Memory B cell (primary cell): ENCODE measurements around the gene CSF1.

Experiments used
- ATAC-seq: fragments of 150-1000 bp; cut with Tn5 transposase; 2 replicates; pipeline ENCODE4 v1.10.0; 2021; ENCODE audit warnings: low read depth, mild to moderate bottlenecking, moderate library complexity
- DNase-seq, 2 donors: peaks; one replicate each; pipeline ENCODE4 v3.0.0; 2022; ENCODE audit warnings: low spot score in 2 of 2
- H3K27ac Mint-ChIP-seq: one replicate; pipeline ENCODE4 v1.8.0; 2022; ENCODE audit warnings: mild to moderate bottlenecking, moderate library complexity, mixed read lengths
- H3K27me3 Mint-ChIP-seq: one replicate; pipeline ENCODE4 v1.8.0; 2022; ENCODE audit warnings: mixed read lengths
- H3K36me3 Mint-ChIP-seq: one replicate; pipeline ENCODE4 v1.8.0; 2022; ENCODE audit warnings: mild to moderate bottlenecking, mixed read lengths
- H3K4me1 Mint-ChIP-seq: one replicate; pipeline ENCODE4 v1.8.0; 2022; ENCODE audit warnings: mixed read lengths
- H3K4me3 Mint-ChIP-seq: one replicate; pipeline ENCODE4 v1.8.0; 2022; ENCODE audit warnings: mild to moderate bottlenecking, moderate library complexity, mixed read lengths
- H3K9me3 Mint-ChIP-seq: one replicate; pipeline ENCODE4 v1.8.0; 2022; ENCODE audit warnings: mixed read lengths

The CSF1 gene

DNA sequence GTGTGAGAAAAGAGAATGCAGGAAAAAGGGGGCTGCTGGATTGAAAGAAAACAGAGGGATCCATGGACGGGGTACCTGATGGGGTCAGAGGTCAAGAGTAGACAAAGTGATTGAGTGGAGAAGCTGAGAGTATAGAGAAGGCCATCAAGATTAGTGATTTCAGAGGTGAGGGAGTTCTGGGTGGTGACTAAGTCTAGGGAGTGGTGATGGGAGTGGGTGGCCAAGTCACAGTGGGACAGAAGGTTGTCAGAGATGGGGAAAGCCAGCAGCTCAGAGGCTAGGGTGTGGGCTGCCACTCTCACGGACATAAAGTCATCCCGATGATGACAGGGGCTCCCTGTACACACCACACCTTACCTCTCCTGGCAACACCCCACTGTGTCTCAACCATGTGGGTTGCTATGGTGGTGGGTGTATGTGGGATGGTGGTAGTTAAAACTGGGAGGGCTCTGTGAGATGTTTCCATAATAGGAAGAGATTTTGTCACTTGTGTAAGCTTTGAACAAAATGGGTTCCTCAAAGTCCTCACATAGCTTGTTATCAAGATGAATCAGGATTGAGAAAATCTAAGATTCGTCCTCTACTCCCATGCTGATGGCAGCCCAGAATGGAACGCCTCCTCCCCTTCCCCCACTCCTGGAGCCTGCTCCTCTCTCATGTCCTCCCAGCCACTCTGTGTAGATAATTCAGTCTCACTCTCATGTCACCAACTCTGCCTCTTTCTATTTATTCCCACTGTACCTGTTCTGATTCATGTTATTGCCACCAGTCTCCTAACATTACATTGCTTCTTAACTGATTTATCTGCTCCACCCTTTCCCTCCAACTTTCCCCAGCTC is 20.3 kb upstream of the CSF1 start:
- Mint-ChIP-seq H3K27ac (no peak overlapping the region), H3K9me3 (no peaks in the 10 kb centered on the region), H3K36me3 (no peaks in the 10 kb centered on the region), H3K27me3 (no peaks in the 10 kb centered on the region), H3K4me3 (no peak overlapping the region), H3K4me1 (peaks cover 41% of the 10 kb centered on the region)
- no peak for ATAC-seq
- DNase-seq: no peak

DNA sequence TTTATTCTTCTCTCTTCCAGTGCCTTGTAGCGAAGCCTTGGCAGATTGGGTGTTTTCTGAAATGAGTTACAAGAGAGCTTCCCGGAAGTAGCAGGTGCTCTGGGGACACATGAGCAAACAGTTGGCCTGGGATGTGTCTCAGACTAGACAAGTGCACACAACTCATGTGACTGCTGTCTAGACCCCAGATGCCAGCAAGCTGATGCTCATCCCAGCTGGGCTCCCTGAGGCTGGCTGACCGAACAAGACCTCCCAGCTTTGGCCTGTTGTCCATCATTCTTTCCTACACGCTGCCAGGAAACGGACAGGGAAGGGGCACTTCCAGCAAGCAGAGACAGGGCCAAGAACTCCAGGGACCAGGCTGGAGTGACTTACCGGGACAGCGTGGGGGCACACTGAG is 18.7 kb upstream of the CSF1 start:
- no peaks in the 10 kb centered on the region for H3K36me3 Mint-ChIP-seq
- H3K4me1 Mint-ChIP-seq: peaks cover 34% of the 10 kb centered on the region
- no peaks in the 10 kb centered on the region for H3K27me3 Mint-ChIP-seq
- DNase-seq: no peak
- no peaks in the 10 kb centered on the region for H3K9me3 Mint-ChIP-seq
- no peak overlapping the region for H3K4me3 Mint-ChIP-seq
- peak; percentile 27 for ATAC-seq
- no peak overlapping the region for H3K27ac Mint-ChIP-seq

DNA sequence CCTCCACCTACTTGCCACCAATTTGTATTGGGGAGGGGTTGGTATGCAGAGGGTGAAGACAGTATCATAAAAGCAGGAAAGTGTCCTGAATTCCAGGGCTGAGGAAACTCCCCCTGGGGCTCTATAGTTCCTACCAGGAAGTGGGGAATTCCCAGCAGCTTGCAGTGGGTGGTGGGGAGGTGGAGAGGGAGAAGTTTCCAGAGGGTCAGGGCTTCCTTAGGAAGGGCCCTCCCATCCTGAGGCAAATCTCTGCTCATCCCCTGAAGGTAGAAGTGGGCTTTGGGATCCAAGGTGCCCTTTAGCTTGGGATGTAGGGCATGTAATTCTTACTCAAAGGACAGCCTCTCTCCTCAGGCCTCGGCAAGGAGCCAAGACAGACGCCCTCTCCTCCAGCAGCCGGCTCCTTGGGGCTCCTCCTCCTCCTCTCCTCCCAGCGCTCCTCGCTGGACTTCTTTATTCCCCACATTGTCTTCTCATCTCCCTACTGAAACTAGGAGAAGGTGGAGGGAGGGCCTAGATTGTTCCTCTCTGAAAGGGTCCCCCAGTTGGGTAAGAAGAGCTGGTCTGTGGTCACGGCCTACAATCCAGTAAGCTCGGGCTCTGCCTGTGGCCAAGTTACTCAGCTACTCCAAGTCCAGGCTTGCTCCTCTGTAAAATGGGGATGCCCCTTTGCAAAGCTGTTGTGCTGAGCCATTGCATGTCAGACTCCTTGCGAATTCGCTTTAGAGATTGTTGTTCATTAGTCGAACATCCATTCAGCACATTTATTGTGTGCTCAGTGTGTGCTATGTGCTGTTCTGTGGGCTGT is 17.9 kb upstream of the CSF1 start:
- Mint-ChIP-seq H3K36me3 (no peaks in the 10 kb centered on the region), H3K4me1 (peaks cover 26% of the 10 kb centered on the region), H3K9me3 (no peaks in the 10 kb centered on the region), H3K27me3 (no peaks in the 10 kb centered on the region), H3K27ac (no peak overlapping the region), H3K4me3 (no peak overlapping the region)
- ATAC-seq: no peak
- no peak for DNase-seq

DNA sequence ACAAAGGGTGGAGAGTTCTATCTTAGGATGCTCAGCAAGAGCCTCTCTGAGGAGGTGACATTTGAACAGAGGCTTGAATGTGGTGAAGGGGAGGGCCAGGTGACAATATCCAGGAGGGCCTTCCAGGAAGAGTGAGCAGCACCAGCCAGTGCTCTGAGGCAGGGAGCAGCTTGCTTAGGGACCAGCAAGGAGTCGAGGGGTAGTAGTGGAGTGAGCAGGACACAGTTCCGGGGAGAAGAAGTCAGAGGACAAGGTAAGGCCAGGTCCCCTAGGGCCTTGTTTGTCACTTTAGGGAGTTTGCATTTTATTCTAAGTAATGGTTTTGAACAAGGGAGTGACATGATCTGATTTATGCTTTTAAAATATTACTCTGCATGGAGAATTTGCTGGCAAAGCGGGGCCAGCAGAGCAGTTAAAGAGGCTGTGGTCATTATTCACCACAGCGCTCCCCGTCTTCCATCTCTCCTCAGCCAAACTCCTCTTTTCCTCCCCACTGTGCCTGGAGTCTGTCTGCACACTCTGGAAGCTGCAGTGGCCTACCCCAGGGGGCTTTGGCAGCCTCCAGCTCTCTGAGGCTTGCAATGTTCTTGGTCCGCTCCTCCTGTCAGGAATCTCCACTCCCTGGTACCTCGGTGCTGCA is 17.0 kb upstream of the CSF1 start:
- ATAC-seq (no peak), DNase-seq (no peak)
- H3K4me1 Mint-ChIP-seq: peaks cover 20% of the 10 kb centered on the region
- H3K36me3 Mint-ChIP-seq: no peaks in the 10 kb centered on the region
- no peak overlapping the region for H3K4me3 Mint-ChIP-seq
- no peak overlapping the region for H3K27ac Mint-ChIP-seq
- H3K27me3 Mint-ChIP-seq: no peaks in the 10 kb centered on the region
- no peaks in the 10 kb centered on the region for H3K9me3 Mint-ChIP-seq

DNA sequence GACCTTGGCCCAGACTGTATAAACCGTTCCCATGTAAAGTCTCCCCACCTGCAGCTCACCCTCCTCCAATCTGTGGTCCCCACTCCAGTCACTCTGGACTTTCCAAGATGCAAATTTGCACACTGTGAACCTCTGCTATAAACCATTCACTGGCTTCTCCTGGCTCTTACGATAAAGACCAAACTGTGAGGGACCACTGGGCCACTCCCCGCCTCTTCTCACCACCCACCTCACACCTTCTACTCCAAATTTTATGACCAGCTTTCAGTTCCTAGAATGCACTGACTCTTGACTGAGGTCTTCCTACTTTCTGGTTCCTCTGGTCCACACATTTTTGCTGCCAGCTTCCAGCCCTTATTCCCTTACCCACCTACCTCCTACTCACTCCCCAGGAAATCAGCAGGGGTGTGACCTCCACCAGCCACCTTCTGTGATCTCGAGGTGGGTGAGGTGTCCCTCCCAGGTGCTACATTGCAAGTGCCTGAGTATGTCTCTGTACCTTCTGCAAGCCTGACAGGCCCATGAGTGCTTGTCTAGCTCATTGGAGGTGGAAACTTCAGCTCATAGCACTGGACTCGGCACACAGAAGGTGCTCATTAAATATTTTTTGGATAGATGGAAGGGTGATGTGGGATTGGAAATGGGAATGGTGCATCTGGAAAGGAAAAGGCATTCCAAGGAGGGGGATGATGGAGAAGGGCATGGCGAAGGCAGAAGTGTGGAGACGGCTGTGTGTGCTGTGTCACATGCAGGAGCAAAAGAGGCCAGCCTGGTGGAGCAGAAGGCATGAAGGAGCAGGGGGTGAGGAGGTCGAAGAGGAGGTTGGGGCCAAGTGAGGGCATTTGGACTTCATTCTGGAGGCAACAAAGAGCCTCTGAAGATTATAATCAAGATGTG is 15.6 kb upstream of the CSF1 start:
- Mint-ChIP-seq H3K4me1 (peaks cover 11% of the 10 kb centered on the region), H3K27ac (no peak overlapping the region), H3K4me3 (no peak overlapping the region), H3K9me3 (no peaks in the 10 kb centered on the region), H3K27me3 (no peaks in the 10 kb centered on the region), H3K36me3 (no peaks in the 10 kb centered on the region)
- peak; percentile 72 for ATAC-seq
- no peak for DNase-seq

DNA sequence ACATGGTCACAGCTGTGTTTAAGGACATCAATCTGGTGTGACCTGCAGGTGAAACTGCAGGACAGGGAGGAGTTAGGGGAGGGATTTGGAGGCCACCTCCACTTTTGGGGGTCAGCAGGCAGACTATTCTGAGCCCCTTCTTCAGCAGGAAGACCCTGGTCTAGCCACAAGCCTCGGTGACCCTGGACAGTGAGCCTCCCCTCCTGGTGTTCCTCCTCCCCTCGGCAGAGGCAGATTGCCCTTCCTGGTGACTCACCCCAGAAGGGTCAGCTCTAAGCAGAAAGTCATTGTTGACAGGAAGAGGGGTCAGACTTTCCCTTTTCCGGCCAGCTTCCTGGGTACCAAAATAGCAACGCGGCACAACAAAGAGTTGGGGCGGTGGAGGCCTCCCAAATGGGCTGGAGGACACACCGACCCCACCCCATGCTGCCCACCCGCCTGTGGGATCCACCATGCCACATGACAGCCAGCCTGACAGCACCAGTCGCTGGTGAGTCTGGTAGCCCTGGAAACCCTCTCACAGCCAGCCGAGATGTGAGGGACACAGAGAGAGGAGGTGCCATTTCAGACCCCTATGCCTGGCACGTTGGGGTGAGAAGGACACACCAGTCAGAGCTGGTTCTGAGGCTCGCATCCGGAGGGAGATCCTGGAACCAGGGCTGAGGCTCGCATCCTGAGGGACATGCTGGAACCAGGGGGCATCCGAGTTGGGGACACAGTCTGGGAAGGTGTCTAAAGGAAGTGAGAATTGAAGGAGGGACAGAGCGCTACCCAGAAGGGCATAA is 14.7 kb upstream of the CSF1 start:
- Mint-ChIP-seq H3K36me3 (no peaks in the 10 kb centered on the region), H3K27ac (no peak overlapping the region), H3K4me3 (no peak overlapping the region), H3K4me1 (peaks cover 7% of the 10 kb centered on the region), H3K9me3 (no peaks in the 10 kb centered on the region), H3K27me3 (no peaks in the 10 kb centered on the region)
- no peak for ATAC-seq
- DNase-seq: no peak

DNA sequence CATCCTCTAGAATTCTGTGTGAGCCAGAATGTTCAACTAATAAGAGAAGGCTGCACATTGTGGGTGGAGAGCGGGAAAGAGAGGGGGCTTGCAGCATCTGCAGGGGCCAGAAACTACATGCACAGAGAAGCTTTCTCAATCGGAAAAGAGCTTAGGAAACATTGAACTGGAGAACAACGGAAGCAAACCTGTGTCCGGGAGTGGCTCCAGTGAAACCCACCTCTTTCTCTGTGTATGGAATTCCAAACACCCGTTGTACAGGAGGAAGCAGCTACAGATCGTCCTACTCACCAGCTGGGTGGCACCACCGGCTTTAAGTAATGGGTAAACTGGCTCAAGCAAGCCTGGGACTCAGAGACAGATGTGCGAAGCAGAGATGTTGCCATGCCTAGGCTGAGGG is 14.0 kb upstream of the CSF1 start:
- peaks cover 7% of the 10 kb centered on the region for H3K4me1 Mint-ChIP-seq
- ATAC-seq: no peak
- H3K27me3 Mint-ChIP-seq: no peaks in the 10 kb centered on the region
- H3K9me3 Mint-ChIP-seq: no peaks in the 10 kb centered on the region
- no peak overlapping the region for H3K27ac Mint-ChIP-seq
- H3K36me3 Mint-ChIP-seq: no peaks in the 10 kb centered on the region
- no peak for DNase-seq
- H3K4me3 Mint-ChIP-seq: no peak overlapping the region

DNA sequence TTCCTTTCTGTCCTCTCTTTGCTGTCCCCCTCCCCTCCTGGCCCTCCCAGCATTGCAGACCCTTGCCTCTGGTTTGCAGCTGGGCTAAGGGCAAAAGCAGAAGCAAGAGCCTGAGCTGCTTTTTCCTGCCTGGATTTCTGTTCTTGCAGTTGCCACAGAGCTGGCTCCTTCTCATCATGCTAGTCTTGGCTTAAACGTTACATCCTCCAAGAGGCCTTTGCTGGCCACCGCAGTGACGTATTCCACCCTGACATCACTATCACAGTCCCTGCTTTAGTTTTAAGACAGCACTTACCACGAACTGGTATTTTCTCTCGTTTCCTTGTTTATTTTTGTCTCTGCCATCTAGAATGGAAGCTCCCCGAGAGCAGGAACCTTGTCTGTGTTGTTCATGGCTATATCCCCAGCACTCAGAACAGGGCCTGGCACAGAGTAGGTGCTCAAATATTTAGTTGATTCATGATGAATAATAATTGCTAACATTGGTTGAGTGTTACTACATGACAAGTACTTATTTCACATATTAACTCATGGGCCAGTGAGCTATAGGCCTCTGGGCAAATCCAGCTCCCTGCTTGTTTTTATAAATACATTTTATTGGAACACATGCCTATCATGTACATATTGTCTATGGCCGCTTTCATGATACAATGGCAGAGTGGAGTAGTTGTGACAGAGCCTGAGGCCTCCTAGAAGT is 13.2 kb upstream of the CSF1 start:
- DNase-seq (no peak), ATAC-seq (no peak)
- Mint-ChIP-seq H3K27me3 (no peaks in the 10 kb centered on the region), H3K27ac (no peak overlapping the region), H3K36me3 (no peaks in the 10 kb centered on the region), H3K4me3 (no peak overlapping the region), H3K9me3 (no peaks in the 10 kb centered on the region), H3K4me1 (peaks cover 3% of the 10 kb centered on the region)

DNA sequence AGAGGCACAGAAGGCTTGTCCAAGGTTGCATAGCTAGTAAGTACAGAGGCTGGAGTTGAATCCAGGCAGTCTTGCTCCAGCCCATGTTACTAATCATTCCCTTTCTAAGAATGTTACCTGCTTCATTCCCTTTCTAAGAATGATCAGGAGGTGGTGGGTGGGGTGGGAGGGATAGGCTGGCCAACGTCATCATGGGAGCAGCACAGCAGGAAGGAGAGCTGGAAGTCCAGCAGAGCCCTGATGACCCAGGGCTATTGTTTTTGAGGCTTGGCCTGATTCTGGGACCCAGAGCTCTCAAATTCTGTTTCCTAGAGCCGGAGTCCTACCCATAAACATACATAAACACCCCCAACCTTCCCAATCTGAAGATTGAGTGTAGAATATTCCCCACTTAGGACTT is 11.8 kb upstream of the CSF1 start:
- no peaks in the 10 kb centered on the region for H3K9me3 Mint-ChIP-seq
- DNase-seq (no peak), ATAC-seq (no peak)
- no peaks in the 10 kb centered on the region for H3K36me3 Mint-ChIP-seq
- H3K27ac Mint-ChIP-seq: no peak overlapping the region
- peaks cover 3% of the 10 kb centered on the region for H3K4me1 Mint-ChIP-seq
- no peaks in the 10 kb centered on the region for H3K27me3 Mint-ChIP-seq
- no peak overlapping the region for H3K4me3 Mint-ChIP-seq

DNA sequence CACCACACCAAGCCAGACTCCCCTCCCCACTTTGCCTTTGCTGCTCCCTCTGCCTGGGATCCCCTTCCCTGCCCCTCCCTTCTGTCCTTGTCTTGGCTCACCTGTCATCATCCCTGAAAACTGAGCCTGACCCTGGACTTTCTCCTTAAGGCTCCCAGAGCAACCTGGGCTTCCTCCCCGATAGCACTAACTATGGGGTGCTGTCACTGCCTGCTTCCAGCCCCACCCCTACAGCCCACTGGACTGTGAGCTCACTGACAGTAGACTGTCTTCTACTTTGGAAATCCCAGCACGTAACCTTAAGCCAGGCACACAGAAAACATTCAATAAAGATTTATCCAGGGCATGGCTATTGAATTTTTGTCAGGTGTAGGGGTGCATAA is 9.5 kb upstream of the CSF1 start:
- Mint-ChIP-seq H3K27me3 (no peaks in the 10 kb centered on the region), H3K9me3 (no peaks in the 10 kb centered on the region), H3K4me3 (no peak overlapping the region), H3K4me1 (peaks cover 8% of the 10 kb centered on the region), H3K27ac (no peak overlapping the region), H3K36me3 (no peaks in the 10 kb centered on the region)
- ATAC-seq (no peak), DNase-seq (no peak)

DNA sequence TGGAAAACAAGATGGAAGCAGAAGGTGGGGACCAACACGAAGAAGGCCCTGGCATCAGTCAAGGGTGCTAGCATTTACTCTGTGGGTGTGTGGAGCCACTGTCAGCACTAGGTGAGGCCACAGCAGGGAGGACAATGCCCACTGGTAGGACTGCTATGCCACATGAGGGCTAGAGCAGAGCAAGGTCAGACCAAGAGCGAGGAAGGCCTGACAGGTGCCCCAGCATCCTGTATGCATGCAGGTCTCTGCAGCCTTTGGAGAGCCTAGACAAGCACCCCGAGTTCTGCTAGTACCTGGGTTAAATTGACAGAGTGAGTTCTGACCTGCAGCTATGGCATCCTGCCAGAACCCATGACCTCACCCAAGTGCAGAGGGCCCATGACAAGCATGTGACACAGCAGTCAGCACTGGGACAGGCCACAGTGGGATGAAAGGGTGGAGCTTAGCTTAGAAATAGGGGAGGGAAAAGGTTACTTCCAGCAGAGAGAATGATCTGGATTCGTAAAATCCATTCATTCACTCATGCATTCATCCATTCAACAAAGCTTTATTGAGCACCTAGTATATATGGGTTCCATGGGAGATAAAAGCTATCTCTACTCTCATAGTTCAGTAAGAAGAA is 9.0 kb upstream of the CSF1 start:
- no peak for DNase-seq
- no peaks in the 10 kb centered on the region for H3K9me3 Mint-ChIP-seq
- H3K27me3 Mint-ChIP-seq: peaks cover 2% of the 10 kb centered on the region
- peaks cover 10% of the 10 kb centered on the region for H3K4me1 Mint-ChIP-seq
- ATAC-seq: no peak
- no peak overlapping the region for H3K27ac Mint-ChIP-seq
- no peaks in the 10 kb centered on the region for H3K36me3 Mint-ChIP-seq
- no peak overlapping the region for H3K4me3 Mint-ChIP-seq

DNA sequence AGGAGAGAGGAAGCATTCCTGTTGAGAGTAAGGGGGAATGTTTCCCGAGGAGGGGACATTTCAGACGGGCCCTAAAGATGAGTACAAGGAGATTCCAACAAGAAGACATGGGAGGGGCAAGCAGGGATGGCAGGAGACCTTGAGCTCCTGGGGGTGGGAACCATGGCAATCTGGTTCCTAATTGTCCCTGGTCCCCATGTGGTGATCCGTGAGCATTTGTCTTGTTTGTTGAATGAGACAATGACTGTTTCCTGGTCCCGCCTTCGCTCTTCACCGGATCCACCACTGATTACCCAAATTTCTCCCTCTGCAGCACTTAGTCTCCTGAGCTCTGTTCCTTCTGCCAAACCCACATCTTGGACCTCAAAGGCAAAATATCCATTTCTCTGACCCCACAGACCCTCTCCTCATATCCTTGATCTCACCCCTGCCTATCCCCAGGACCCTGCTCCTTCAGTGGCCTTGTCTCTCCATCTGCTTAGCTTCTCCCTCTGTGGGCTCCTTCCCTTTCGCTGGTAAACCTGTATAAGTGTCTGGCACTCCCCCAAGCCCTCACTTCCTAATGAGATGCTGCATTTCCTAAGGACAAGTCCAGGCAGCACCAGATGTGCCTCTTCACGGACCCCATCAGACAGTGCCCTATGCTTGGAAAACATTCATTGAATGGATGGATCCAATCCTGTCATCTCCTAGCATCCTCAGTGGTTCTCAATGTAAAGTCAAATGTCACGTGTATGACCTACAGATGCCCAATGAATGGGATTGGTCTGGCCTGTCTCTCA is 8.3 kb upstream of the CSF1 start:
- DNase-seq: no peak
- Mint-ChIP-seq H3K27ac (no peak overlapping the region), H3K4me3 (no peak overlapping the region), H3K27me3 (peaks cover 2% of the 10 kb centered on the region), H3K4me1 (peaks cover 13% of the 10 kb centered on the region), H3K36me3 (no peaks in the 10 kb centered on the region), H3K9me3 (no peaks in the 10 kb centered on the region)
- ATAC-seq: no peak
